OCI-LY3 (cell line): Measurements from ENCODE around the gene ASTN2.

Source experiments
- CTCF ChIP-seq: fragments of 200-600, 300-600 bp; sonication (generic); IDR thresholded peaks from 2 replicates; pipeline ENCODE4 v1.5.1; 2014; ENCODE audit warnings: antibody characterized with exemption, low read length, low read depth
- EZH2phosphoT487 ChIP-seq: fragments of 200-600 bp; shearing (Covaris generic); IDR thresholded peaks from 2 replicates; pipeline ENCODE4 v1.6.1; 2018; ENCODE audit warnings: antibody characterized with exemption, mixed run types, low read depth

DNA sequence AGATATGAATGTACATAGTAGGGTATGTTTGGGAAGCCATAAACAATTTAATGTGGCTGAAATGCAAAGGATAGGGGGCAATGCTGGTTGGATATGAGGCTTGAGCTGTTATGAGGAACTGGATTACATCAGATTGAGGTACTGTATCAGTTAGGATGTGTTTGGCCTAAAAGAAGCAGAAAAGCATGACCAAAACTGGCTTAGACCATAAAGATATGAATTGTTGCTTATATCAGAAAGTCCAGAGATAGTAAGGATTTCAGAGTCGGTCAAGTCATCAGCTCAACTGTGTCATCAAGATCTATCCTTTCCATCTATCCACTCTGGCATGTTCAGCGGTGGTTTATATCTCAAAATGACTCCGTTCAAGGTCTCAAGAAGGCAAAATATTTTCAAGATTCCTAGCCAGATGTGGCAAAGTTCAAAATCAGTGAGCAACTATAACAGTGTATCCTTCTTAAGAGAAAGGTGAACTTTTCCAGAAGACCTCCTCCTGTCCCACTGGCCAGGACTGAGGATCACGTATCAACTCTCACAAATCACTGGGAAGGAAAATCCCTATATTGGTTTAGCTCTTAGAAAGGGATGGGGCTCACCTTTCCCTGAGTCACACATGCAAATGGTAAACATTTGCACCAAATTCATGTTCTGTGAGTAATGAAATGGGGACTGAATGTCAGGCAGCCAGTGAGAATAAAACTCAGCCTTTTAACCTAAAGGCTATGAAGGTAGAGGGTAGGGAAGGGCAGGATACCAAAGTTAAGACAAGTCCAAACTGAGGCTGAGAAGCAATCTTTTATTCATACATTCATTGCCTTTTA is 469.9 kb downstream of the ASTN2 start:
- TF ChIP-seq CTCF (no peak), EZH2phosphoT487 (no peak)
